HL-60 (cell line): Measurements from ENCODE around the gene CCDC71L.
"Not testable (repeated sequence)": the region's sequence is repeated elsewhere in the genome, so short reads cannot be mapped to it uniquely, and the experiment has no call there.

Experiments
- DNase-seq, 2 experiments: peaks; one replicate each; pipeline ENCODE4 v3.0.0-alpha.2; 2010 to 2020; ENCODE audit warnings: low read depth in 1 of 2, low spot score in 1 of 2
- H3K27ac ChIP-seq: fragments of 250-450 bp; sonication (Bioruptor Pico); replicated peaks from 2 replicates; pipeline ENCODE4 v1.5.1; 2020; ENCODE audit warnings: mild to moderate bottlenecking, moderate library complexity
- H3K27me3 ChIP-seq: fragments of 250-450 bp; sonication (Bioruptor Pico); 2 replicates; pipeline ENCODE4 v1.5.1; 2021; ENCODE audit warnings: mild to moderate bottlenecking, moderate library complexity; ENCODE audit not compliant: insufficient read depth, poor library complexity, severe bottlenecking
- H3K4me3 ChIP-seq: replicated peaks from 2 replicates; pipeline ENCODE4 v1.5.1; 2011; ENCODE audit warnings: mild to moderate bottlenecking, control low read depth, low read length; ENCODE audit not compliant: insufficient read depth
- CTCF ChIP-seq: IDR thresholded peaks from one replicate; pipeline ENCODE4 v1.5.1; 2011; ENCODE audit warnings: low read length, control low read depth, inconsistent platforms; ENCODE audit not compliant: insufficient read depth
- GABPA ChIP-seq: IDR thresholded peaks from 2 replicates; pipeline ENCODE4 v1.6.1; 2012; ENCODE audit warnings: low read depth
- POLR2AphosphoS5 ChIP-seq: IDR thresholded peaks from 2 replicates; pipeline ENCODE4 v1.6.1; 2012; ENCODE audit warnings: low read depth
- SPI1 ChIP-seq: IDR thresholded peaks from 2 replicates; pipeline ENCODE4 v1.6.1; 2012; ENCODE audit warnings: low read depth, mild to moderate bottlenecking, borderline replicate concordance
- TF ChIP-seq, protein P1 (sequence below): IDR thresholded peaks from 2 replicates; pipeline ENCODE4 v1.6.1; 2012; ENCODE audit warnings: low read depth; ENCODE audit not compliant: insufficient replicate concordance

The CCDC71L gene

GRCh38 chr7:106679153-106679931 lies 18.4 kb upstream of the CCDC71L start:
- no peaks in the 10 kb centered on the region for H3K27me3 ChIP-seq
- TF ChIP-seq SPI1 (peak; percentile 27; the same call in 1 of the 2 replicates), GABPA (no peak), CTCF (no peak), POLR2AphosphoS5 (no peak)
- TF ChIP-seq, protein P1, sequence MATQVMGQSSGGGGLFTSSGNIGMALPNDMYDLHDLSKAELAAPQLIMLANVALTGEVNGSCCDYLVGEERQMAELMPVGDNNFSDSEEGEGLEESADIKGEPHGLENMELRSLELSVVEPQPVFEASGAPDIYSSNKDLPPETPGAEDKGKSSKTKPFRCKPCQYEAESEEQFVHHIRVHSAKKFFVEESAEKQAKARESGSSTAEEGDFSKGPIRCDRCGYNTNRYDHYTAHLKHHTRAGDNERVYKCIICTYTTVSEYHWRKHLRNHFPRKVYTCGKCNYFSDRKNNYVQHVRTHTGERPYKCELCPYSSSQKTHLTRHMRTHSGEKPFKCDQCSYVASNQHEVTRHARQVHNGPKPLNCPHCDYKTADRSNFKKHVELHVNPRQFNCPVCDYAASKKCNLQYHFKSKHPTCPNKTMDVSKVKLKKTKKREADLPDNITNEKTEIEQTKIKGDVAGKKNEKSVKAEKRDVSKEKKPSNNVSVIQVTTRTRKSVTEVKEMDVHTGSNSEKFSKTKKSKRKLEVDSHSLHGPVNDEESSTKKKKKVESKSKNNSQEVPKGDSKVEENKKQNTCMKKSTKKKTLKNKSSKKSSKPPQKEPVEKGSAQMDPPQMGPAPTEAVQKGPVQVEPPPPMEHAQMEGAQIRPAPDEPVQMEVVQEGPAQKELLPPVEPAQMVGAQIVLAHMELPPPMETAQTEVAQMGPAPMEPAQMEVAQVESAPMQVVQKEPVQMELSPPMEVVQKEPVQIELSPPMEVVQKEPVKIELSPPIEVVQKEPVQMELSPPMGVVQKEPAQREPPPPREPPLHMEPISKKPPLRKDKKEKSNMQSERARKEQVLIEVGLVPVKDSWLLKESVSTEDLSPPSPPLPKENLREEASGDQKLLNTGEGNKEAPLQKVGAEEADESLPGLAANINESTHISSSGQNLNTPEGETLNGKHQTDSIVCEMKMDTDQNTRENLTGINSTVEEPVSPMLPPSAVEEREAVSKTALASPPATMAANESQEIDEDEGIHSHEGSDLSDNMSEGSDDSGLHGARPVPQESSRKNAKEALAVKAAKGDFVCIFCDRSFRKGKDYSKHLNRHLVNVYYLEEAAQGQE, result no peak
- DNase-seq, result peak; percentile 20 to 32
- H3K27ac ChIP-seq, result no peak overlapping the region; the same call in 1 of the 2 replicates
- H3K4me3 ChIP-seq, result no peak overlapping the region

- H3K27ac ChIP-seq, result no peak overlapping the region
- H3K4me3 ChIP-seq, result no peak overlapping the region
- no peak for DNase-seq
- TF ChIP-seq GABPA, result no peak
- TF ChIP-seq, protein P1, result no peak
- TF ChIP-seq CTCF, result no peak
- no peak for TF ChIP-seq SPI1
- TF ChIP-seq POLR2AphosphoS5, result no peak
- H3K27me3 ChIP-seq, result no peaks in the 10 kb centered on the region
Measured at GRCh38 chr7:106678795-106679152, 17.8 kb upstream of the CCDC71L start.

GRCh38 chr7:106676506-106676905 lies 15.5 kb upstream of the CCDC71L start:
- not testable (repeated sequence) for H3K27ac ChIP-seq, H3K4me3 ChIP-seq, H3K27me3 ChIP-seq, DNase-seq
- peak; percentile 35; the same call in 1 of the 2 replicates for TF ChIP-seq SPI1

GRCh38 chr7:106673688-106674087 lies 12.7 kb upstream of the CCDC71L start:
- H3K27me3 ChIP-seq, H3K4me3 ChIP-seq, H3K27ac ChIP-seq, DNase-seq: not testable (repeated sequence)

DNA sequence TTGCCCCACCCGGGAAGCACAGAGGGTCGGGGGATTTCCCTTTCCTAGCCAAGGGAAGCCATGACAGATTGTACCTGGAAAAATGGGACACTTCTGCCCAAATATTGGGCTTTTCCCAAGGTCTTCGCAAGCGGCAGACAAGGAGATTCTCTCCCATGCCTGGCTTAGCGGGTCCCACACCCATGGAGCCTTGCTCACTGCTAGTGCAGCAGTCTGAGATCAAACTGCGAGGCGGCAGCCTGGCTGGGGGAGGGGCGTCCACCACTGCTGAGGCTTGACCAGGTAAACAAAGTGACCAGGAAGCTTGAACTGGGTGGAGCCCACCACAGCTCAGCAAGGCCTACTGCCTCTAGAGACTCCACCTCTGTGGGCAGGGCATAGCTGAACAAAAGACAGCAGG lies 11.0 kb upstream of the CCDC71L start:
- DNase-seq, H3K27ac ChIP-seq: not testable (repeated sequence)

More for the DNA sequence above, 11.0 kb upstream of the CCDC71L start:
- H3K27me3 ChIP-seq, H3K4me3 ChIP-seq: not testable (repeated sequence)
